ENCODE measurements around the gene ELP1. TPM values are rescaled to one million over a fixed set of nuclear protein-coding genes. Genes with fewer than 3 reads are reported as not detected.

The ELP1 gene
- total and polyA plus RNA-seq, 2 experiments from 2014 or later, result 34.8 to 68.6 TPM

GRCh38 chr9:108876425-108876824 is 57.5 kb downstream of the ELP1 start:
- Histone ChIP-seq H3K27me3 (no peaks in the 10 kb centered on the region), H3K4me2 (no peak overlapping the region), H4K20me1 (ENCODE audit: insufficient read depth, poor library complexity, severe bottlenecking) (no peaks in the 10 kb centered on the region), H3K79me2 (no peaks in the 10 kb centered on the region), H2AFZ (no peak overlapping the region), H3K9me3 (ENCODE audit: low read depth) (no peaks in the 10 kb centered on the region), H3K36me3 (replicated peaks; ENCODE audit: insufficient read depth, low read depth) (peaks cover 10% of the 10 kb centered on the region), H3K4me1 (ENCODE audit: insufficient read depth) (no peaks in the 10 kb centered on the region), H3K27ac (no peak overlapping the region), H3K9me2 (replicated peaks; ENCODE audit: insufficient read depth) (no peaks in the 10 kb centered on the region), H3K4me3 (no peak overlapping the region)
- DNase-seq (ENCODE audit: low spot score), result no peak
- TF ChIP-seq EZH2 (IDR thresholded peaks at IDR 0.05; ENCODE audit: borderline replicate concordance), result no peak
- no peak for TF ChIP-seq EZH2phosphoT487 (IDR thresholded peaks at IDR 0.05; ENCODE audit: low read depth, severe bottlenecking, unreplicated experiment)
- no peak for TF ChIP-seq CTCF (IDR thresholded peaks at IDR 0.05; ENCODE audit: poor library complexity)
- 97% methylated on average over 5 of the region's 5 CpGs for WGBS (ENCODE audit: low lambda C conversion rate, missing lambda C conversion rate)

- Histone ChIP-seq H3K4me3 (no peak overlapping the region), H3K9me2 (replicated peaks; ENCODE audit: insufficient read depth) (no peaks in the 10 kb centered on the region), H3K27ac (no peak overlapping the region), H3K79me2 (no peaks in the 10 kb centered on the region), H4K20me1 (ENCODE audit: insufficient read depth, poor library complexity, severe bottlenecking) (no peaks in the 10 kb centered on the region), H2AFZ (no peak overlapping the region), H3K36me3 (replicated peaks; ENCODE audit: insufficient read depth, low read depth) (peaks cover 10% of the 10 kb centered on the region), H3K27me3 (no peaks in the 10 kb centered on the region), H3K4me2 (no peak overlapping the region), H3K9me3 (ENCODE audit: low read depth) (no peaks in the 10 kb centered on the region), H3K4me1 (ENCODE audit: insufficient read depth) (peaks cover 9% of the 10 kb centered on the region)
- TF ChIP-seq EZH2 (IDR thresholded peaks at IDR 0.05; ENCODE audit: borderline replicate concordance), result no peak
- TF ChIP-seq EZH2phosphoT487 (IDR thresholded peaks at IDR 0.05; ENCODE audit: low read depth, severe bottlenecking, unreplicated experiment), result no peak
- no peak for TF ChIP-seq CTCF (IDR thresholded peaks at IDR 0.05; ENCODE audit: poor library complexity)
- no peak for DNase-seq (ENCODE audit: low spot score)
- 98% methylated on average over 4 of the region's 4 CpGs for WGBS (ENCODE audit: low lambda C conversion rate, missing lambda C conversion rate)
Observed at GRCh38 chr9:108874058-108874788, 59.7 kb downstream of the ELP1 start.

GRCh38 chr9:108869092-108869725 is 64.7 kb downstream of the ELP1 start:
- H3K27me3 ChIP-seq, result no peaks in the 10 kb centered on the region
- no peak for TF ChIP-seq EZH2 (IDR thresholded peaks at IDR 0.05; ENCODE audit: borderline replicate concordance)
- no peak for TF ChIP-seq EZH2phosphoT487 (IDR thresholded peaks at IDR 0.05; ENCODE audit: low read depth, severe bottlenecking, unreplicated experiment)
- no peak for TF ChIP-seq CTCF (IDR thresholded peaks at IDR 0.05; ENCODE audit: poor library complexity)
- no peaks in the 10 kb centered on the region for H4K20me1 ChIP-seq (ENCODE audit: insufficient read depth, poor library complexity, severe bottlenecking)
- H3K4me2 ChIP-seq, result peak overlapping the region; percentile 23
- no peaks in the 10 kb centered on the region for H3K79me2 ChIP-seq
- H3K27ac ChIP-seq, result peak overlapping the region; percentile 80
- H3K4me1 ChIP-seq (ENCODE audit: insufficient read depth), result peaks cover 23% of the 10 kb centered on the region
- 60% methylated on average over 3 of the region's 3 CpGs for WGBS (ENCODE audit: low lambda C conversion rate, missing lambda C conversion rate)
- H3K36me3 ChIP-seq (replicated peaks; ENCODE audit: insufficient read depth, low read depth), result peaks cover 7% of the 10 kb centered on the region
- H3K9me2 ChIP-seq (replicated peaks; ENCODE audit: insufficient read depth), result no peaks in the 10 kb centered on the region
- H3K4me3 ChIP-seq, result no peak overlapping the region
- no peak overlapping the region for H2AFZ ChIP-seq
- peak; percentile 64 for DNase-seq (ENCODE audit: low spot score)
- H3K9me3 ChIP-seq (ENCODE audit: low read depth), result no peaks in the 10 kb centered on the region

Measured in hepatocyte (in vitro differentiated cells).